ENCODE data around the gene KCNH6.

DNA sequence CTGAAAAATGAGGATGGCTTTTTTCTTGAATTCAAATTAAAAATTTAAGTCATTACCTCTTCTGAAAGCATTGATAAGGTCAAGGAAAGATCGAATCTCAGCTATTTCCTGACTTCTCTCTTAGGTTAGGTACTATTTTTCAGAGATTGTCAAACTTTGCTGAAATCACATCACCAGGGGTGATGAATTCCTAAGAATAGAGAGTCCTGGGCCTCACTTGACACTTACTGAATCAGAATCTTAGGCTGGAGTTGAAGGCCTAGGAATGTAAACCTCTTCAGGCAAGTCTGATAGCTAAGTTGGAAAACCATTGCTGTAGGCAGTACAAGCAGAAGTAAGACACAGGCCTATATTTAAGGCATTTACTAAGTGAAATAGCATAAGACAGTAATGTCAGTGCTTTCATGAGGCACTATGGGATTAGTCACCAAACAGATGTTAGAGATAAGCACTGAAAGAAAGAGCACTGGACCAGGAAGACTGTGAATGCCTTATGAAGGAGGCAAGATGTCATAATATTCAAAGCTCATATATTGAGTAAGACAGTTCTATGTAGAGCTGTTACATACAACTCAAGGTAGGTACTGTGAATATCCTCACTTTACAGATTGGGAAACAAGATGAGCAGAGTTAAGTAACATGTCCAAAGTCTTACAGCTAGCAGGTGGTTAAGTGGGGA, 48.6 kb downstream of the KCNH6 start:
- TF ChIP-seq SPI1 (IDR thresholded peaks at IDR 0.05; ENCODE audit: borderline replicate concordance, low read depth), result no peak
- TF ChIP-seq, protein P1, sequence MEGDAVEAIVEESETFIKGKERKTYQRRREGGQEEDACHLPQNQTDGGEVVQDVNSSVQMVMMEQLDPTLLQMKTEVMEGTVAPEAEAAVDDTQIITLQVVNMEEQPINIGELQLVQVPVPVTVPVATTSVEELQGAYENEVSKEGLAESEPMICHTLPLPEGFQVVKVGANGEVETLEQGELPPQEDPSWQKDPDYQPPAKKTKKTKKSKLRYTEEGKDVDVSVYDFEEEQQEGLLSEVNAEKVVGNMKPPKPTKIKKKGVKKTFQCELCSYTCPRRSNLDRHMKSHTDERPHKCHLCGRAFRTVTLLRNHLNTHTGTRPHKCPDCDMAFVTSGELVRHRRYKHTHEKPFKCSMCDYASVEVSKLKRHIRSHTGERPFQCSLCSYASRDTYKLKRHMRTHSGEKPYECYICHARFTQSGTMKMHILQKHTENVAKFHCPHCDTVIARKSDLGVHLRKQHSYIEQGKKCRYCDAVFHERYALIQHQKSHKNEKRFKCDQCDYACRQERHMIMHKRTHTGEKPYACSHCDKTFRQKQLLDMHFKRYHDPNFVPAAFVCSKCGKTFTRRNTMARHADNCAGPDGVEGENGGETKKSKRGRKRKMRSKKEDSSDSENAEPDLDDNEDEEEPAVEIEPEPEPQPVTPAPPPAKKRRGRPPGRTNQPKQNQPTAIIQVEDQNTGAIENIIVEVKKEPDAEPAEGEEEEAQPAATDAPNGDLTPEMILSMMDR (IDR thresholded peaks at IDR 0.05; ENCODE audit: insufficient read depth, low read length), result no peak
- no peak for TF ChIP-seq REST (IDR thresholded peaks at IDR 0.05; ENCODE audit: insufficient replicate concordance, low read depth)
- TF ChIP-seq GABPA (IDR thresholded peaks at IDR 0.05; ENCODE audit: low read depth), result no peak
- TF ChIP-seq POLR2AphosphoS5 (IDR thresholded peaks at IDR 0.05; ENCODE audit: low read depth), result no peak

All from HL-60 (cell line).